GM10266 (cell line): Measurements from ENCODE around the gene OAF.

Source experiments
- DNase-seq: peaks from one replicate; pipeline ENCODE4 v3.0.0; 2012; ENCODE audit errors: extremely low spot score
- TF ChIP-seq, protein P1 (sequence below): IDR thresholded peaks from 2 replicates; pipeline ENCODE4 v1.5.1; 2012; ENCODE audit warnings: mild to moderate bottlenecking, low read depth; ENCODE audit not compliant: control insufficient read depth, insufficient read depth; ENCODE audit errors: missing control alignments

OAF gene

DNA sequence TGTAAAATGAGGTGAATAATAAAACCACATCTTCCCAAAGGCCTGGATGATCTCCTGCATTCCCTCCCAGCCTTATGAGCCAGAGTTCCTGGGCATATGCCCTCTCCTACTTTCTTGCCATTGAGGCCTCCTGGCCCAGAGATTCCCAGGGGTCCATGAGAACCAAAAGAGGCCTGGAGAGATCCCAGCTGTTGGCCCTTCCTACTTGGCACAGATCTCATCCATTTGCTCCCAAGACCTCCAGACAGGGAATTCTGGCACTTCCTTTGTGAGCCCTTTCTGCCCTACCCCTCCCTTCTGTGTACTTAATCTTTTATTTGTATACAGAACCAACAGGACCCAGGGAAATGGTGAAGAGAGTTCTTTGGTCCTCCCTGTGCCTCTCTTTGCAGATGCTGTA lies 50.5 kb downstream of the OAF start:
- no peak for DNase-seq
- TF ChIP-seq, protein P1, sequence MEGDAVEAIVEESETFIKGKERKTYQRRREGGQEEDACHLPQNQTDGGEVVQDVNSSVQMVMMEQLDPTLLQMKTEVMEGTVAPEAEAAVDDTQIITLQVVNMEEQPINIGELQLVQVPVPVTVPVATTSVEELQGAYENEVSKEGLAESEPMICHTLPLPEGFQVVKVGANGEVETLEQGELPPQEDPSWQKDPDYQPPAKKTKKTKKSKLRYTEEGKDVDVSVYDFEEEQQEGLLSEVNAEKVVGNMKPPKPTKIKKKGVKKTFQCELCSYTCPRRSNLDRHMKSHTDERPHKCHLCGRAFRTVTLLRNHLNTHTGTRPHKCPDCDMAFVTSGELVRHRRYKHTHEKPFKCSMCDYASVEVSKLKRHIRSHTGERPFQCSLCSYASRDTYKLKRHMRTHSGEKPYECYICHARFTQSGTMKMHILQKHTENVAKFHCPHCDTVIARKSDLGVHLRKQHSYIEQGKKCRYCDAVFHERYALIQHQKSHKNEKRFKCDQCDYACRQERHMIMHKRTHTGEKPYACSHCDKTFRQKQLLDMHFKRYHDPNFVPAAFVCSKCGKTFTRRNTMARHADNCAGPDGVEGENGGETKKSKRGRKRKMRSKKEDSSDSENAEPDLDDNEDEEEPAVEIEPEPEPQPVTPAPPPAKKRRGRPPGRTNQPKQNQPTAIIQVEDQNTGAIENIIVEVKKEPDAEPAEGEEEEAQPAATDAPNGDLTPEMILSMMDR: no peak

DNA sequence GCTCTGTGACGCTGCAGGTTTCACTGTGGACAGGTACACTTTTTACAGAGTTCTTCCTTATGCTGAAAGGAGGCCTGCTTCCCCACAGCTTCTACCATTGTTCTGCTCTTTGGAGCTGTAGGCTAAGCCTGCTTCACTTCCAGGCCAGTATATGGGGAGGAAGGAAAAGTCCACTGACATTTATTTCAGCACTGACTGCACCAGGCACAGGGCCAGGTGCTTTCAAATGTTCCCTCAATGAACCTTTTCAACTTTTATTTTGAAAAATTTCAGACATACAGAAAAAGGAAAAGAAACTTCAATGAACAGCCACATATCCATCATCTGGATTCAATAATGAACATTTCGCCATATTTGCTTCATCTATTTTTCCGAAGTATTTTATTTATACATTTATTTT lies 51.1 kb downstream of the OAF start:
- TF ChIP-seq, protein P1: no peak
- DNase-seq: no peak

DNA sequence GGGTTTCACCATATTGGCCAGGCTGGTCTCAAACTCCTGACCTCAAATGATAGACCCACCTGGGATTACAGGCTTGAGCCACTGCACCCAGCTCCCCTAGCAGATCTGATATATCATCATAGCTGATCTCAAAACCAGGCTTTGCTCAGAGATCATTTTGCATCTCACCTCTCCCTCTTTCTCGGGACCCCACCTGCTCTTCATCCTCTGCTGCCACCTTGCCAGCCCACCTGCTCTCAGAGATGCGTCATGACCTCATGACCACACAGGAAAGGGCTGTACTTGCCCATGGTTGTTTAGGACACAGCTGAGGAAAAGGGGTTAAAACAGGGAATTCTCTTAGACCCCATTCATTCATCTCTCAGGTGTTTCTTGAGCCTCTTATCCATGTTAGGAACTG lies 56.5 kb downstream of the OAF start:
- DNase-seq: no peak
- TF ChIP-seq, protein P1: no peak

DNA sequence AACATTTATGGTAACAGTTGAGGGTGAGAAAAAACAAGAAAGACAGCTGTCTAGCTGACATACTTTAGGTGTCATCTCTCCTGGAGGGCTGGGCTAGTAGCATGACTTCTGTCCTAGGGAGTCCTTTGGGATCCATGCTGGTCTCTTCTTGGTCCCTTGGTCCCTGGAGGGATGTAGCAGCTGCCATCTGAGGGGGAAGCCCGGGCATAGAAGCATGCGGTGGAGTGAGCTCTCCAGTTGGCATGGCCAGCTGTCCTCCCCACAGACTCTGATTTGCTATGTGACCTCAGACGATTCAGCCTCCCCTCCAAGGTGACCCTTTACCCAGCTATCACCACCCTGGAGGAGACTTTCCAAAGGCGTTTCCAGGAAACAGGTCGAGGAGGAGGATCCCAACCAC lies 57.9 kb downstream of the OAF start:
- DNase-seq: no peak

DNA sequence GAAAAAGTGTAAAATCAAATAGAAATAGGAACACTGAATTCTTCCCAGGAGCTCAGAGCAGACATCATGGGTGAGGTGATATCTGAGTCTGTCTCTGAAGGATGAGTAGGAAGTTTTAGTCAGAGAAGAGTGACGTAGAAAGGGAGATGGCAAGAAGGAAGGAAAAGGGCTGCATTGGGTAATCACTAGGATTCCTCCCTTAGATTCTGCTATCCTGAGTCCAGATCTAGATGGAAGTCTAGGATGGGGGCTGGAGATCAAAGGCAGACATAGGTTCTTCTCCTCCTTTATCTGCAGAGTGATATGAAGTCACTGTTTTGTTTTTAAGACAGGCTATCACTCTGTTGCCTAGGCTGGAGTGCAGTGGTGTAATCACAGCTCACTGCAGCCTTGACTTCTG lies 59.6 kb downstream of the OAF start:
- DNase-seq: no peak
- TF ChIP-seq, protein P1: no peak

More for the DNA sequence above, 57.9 kb downstream of the OAF start:
- TF ChIP-seq, protein P1: no peak

DNA sequence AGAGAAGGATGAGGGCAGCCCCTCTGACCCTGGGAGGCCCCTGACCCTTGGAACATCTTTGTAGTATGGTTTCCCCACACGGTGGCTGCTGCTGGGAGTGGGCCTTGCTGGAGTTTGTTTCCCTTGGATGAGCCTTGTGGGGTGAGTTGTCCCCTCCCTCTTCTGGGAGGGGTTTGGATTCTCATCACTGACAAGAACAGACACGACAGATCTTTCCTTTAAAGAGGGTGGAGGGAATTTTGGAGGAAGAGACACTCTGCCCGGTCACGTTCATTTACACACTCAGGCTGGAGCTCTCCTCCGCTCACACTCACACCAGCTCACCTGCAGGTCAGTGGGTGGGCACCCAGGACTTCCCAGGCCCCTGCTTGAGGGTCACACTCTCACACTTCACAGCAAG lies 60.8 kb downstream of the OAF start:
- TF ChIP-seq, protein P1: no peak
- DNase-seq: no peak

DNA sequence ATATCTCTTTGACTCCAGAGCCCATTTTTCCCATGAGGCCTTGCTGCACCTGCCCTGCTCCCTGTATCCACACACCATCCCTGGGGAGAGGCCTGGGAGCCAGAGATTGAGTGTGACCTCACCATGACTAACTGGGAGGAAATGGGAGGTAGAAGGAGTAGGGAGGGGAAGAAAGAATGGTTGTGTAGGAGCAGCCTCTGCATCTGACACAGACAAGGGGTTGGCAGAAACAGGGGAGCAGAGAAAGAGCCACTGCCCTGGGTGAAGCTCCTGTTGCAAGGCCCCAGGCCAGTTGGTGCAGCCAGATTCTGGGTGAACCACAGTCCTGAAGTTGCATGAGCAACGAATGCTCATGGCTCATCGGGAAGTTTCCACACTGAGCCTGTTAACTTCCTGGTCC lies 61.5 kb downstream of the OAF start:
- no peak for DNase-seq
- TF ChIP-seq, protein P1: no peak
